ENCODE data around the gene ELMO3. TPM values are rescaled to one million over a fixed set of nuclear protein-coding genes. Genes with fewer than 3 reads are reported as not detected.

Gene ELMO3
- total and polyA plus RNA-seq, 2 donors (not counting 1 experiment from before 2014, with no cell fraction given), result 0.33 to 0.36 TPM

DNA sequence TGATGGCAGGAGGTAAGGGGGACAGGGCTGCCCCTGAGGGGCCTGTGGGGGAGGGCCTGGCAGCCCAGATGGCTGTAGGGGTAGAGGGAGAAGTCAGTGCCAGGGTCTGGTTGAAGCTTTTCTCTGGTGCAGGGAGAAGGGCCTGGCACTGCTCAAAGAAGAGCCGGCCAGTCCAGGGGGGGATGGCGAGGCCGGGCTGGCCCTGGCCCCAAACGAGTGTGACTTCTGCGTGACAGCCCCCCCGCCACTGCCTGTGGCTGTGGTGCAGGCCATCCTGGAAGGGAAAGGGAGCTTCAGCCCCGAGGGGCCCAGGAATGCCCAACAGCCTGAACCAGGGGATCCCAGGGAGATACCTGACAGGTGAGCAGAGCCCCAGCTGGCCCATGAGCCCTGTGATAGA lies 31.3 kb upstream of the ELMO3 start:
- Histone ChIP-seq H3K4me3 (replicated peaks in 1 of 4; ENCODE audit: control extremely low read depth in 1 of 4, insufficient read depth in 1 of 4, low read depth in 3 of 4, low read length in 4 of 4) (no peak overlapping the region), H3K27ac (ENCODE audit: insufficient read depth, low read length) (no peak overlapping the region), H3K79me2 (ENCODE audit: control insufficient read depth, insufficient read depth, low read length) (no peaks in the 10 kb centered on the region), H3K9me3 (ENCODE audit: control insufficient read depth, insufficient read depth, low read depth, low read length) (no peaks in the 10 kb centered on the region), H2AFZ (ENCODE audit: low read length) (no peak overlapping the region), H3K9ac (ENCODE audit: insufficient read depth, low read length) (no peak overlapping the region), H3K4me1 (ENCODE audit: control insufficient read depth, extremely low read depth, insufficient read depth, low read length) (peaks cover 16% of the 10 kb centered on the region), H3K4me2 (ENCODE audit: extremely low read depth, insufficient read depth, low read length) (no peak overlapping the region), H3K36me3 (ENCODE audit: control insufficient read depth, insufficient read depth, low read length) (no peaks in the 10 kb centered on the region), H4K20me1 (ENCODE audit: control insufficient read depth, extremely low read depth, insufficient read depth, low read length) (no peaks in the 10 kb centered on the region), H3K27me3 (ENCODE audit: control insufficient read depth, insufficient read depth, low read length) (no peaks in the 10 kb centered on the region)
- DNase-seq (ENCODE audit: low read depth in 2 of 2), result no peak
- no peak for TF ChIP-seq EZH2 (IDR thresholded peaks at IDR 0.05; ENCODE audit: low read length, missing control alignments)
- TF ChIP-seq, protein P1, sequence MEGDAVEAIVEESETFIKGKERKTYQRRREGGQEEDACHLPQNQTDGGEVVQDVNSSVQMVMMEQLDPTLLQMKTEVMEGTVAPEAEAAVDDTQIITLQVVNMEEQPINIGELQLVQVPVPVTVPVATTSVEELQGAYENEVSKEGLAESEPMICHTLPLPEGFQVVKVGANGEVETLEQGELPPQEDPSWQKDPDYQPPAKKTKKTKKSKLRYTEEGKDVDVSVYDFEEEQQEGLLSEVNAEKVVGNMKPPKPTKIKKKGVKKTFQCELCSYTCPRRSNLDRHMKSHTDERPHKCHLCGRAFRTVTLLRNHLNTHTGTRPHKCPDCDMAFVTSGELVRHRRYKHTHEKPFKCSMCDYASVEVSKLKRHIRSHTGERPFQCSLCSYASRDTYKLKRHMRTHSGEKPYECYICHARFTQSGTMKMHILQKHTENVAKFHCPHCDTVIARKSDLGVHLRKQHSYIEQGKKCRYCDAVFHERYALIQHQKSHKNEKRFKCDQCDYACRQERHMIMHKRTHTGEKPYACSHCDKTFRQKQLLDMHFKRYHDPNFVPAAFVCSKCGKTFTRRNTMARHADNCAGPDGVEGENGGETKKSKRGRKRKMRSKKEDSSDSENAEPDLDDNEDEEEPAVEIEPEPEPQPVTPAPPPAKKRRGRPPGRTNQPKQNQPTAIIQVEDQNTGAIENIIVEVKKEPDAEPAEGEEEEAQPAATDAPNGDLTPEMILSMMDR (conservative IDR thresholded peaks at IDR 0.05 in 1 of 2, IDR thresholded peaks at IDR 0.05 in 1 of 2; ENCODE audit: low read depth in 1 of 2, low read length in 2 of 2), result no peak

DNA sequence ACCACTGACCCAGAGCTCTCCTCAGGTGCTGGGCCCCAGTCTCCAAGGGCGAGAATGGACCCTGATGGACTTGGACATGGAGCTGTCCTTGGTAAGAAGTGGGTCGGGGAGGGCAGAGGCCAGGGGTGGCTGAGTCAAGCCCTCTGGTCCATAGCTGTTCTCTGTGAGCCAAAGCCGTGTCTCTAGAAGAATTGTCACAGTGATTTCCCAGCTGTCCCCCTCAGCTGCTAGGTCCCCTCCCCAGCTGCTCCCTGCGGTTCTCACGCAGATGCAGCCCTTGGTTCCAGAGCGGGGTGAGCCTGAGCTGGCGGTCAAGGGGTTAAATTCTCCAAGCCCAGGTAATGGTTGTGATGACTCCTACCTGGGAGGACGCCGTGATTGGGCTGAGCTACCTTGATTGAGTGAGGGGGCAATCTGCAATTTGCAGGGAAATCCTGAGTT lies 29.9 kb upstream of the ELMO3 start:
- Histone ChIP-seq H3K27ac (ENCODE audit: insufficient read depth, low read length) (no peak overlapping the region), H4K20me1 (ENCODE audit: control insufficient read depth, extremely low read depth, insufficient read depth, low read length) (no peaks in the 10 kb centered on the region), H2AFZ (ENCODE audit: low read length) (no peak overlapping the region), H3K4me2 (ENCODE audit: extremely low read depth, insufficient read depth, low read length) (no peak overlapping the region), H3K9me3 (ENCODE audit: control insufficient read depth, insufficient read depth, low read depth, low read length) (no peaks in the 10 kb centered on the region), H3K36me3 (ENCODE audit: control insufficient read depth, insufficient read depth, low read length) (no peaks in the 10 kb centered on the region), H3K9ac (ENCODE audit: insufficient read depth, low read length) (no peak overlapping the region), H3K4me3 (replicated peaks in 1 of 4; ENCODE audit: control extremely low read depth in 1 of 4, insufficient read depth in 1 of 4, low read depth in 3 of 4, low read length in 4 of 4) (no peak overlapping the region), H3K4me1 (ENCODE audit: control insufficient read depth, extremely low read depth, insufficient read depth, low read length) (peaks cover 15% of the 10 kb centered on the region), H3K27me3 (ENCODE audit: control insufficient read depth, insufficient read depth, low read length) (no peaks in the 10 kb centered on the region), H3K79me2 (ENCODE audit: control insufficient read depth, insufficient read depth, low read length) (no peaks in the 10 kb centered on the region)
- DNase-seq (ENCODE audit: low read depth in 2 of 2), result no peak
- TF ChIP-seq EZH2 (IDR thresholded peaks at IDR 0.05; ENCODE audit: low read length, missing control alignments), result no peak
- TF ChIP-seq, protein P1 (conservative IDR thresholded peaks at IDR 0.05 in 1 of 2, IDR thresholded peaks at IDR 0.05 in 1 of 2; ENCODE audit: low read depth in 1 of 2, low read length in 2 of 2), result no peak

DNA sequence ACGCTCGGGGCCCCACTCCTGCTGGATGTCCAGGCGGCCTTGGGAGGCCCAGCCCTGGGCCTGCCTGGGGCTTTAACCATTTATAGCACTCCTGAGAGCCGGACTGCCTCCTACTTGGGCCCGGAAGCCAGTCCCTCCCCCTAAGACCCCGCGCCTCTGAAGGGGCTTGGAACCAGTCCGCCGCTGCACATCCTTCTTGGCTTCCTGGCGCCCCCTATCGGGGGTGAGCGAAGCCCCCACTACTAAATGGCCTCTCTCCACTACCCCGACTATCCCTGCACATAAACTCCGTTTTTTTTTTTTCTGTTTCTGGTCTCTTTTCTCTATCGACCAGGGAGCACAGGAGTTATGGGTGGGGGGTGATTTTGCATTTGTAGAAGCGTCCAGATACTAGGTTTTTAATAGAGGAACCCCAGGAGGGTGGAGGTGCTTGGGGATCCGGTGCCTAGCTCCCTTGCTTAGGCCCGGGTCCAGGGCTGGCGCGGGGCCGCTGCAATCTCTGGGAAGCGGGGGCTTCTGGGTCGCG lies 29.2 kb upstream of the ELMO3 start:
- TF ChIP-seq, protein P1 (conservative IDR thresholded peaks at IDR 0.05 in 1 of 2, IDR thresholded peaks at IDR 0.05 in 1 of 2; ENCODE audit: low read depth in 1 of 2, low read length in 2 of 2), result peak; percentile 52 to 66
- TF ChIP-seq EZH2 (IDR thresholded peaks at IDR 0.05; ENCODE audit: low read length, missing control alignments), result no peak
- H3K79me2 ChIP-seq (ENCODE audit: control insufficient read depth, insufficient read depth, low read length), result no peaks in the 10 kb centered on the region

More for the DNA sequence above, 29.2 kb upstream of the ELMO3 start:
- Histone ChIP-seq H4K20me1 (ENCODE audit: control insufficient read depth, extremely low read depth, insufficient read depth, low read length) (no peaks in the 10 kb centered on the region), H3K4me1 (ENCODE audit: control insufficient read depth, extremely low read depth, insufficient read depth, low read length) (peaks cover 15% of the 10 kb centered on the region), H3K4me3 (replicated peaks in 1 of 4; ENCODE audit: control extremely low read depth in 1 of 4, insufficient read depth in 1 of 4, low read depth in 3 of 4, low read length in 4 of 4) (peak overlapping the region in 3 of 4 experiments; percentile 16 to 55 (median 26)), H3K9ac (ENCODE audit: insufficient read depth, low read length) (peak overlapping the region; percentile 16), H3K36me3 (ENCODE audit: control insufficient read depth, insufficient read depth, low read length) (no peaks in the 10 kb centered on the region), H3K9me3 (ENCODE audit: control insufficient read depth, insufficient read depth, low read depth, low read length) (no peaks in the 10 kb centered on the region), H3K4me2 (ENCODE audit: extremely low read depth, insufficient read depth, low read length) (peak overlapping the region; percentile 80), H3K27ac (ENCODE audit: insufficient read depth, low read length) (peak overlapping the region; percentile 52), H3K27me3 (ENCODE audit: control insufficient read depth, insufficient read depth, low read length) (no peaks in the 10 kb centered on the region), H2AFZ (ENCODE audit: low read length) (no peak overlapping the region)
- DNase-seq (ENCODE audit: low read depth in 2 of 2), result peak in 1 of 2 donors; percentile 17

Data from fibroblast of lung (primary cell).